Type B pancreatic cell (in vitro differentiated cells): Measurements from ENCODE around the gene MTMR2. TPM values are rescaled to one million over a fixed set of nuclear protein-coding genes. Genes with fewer than 3 reads are reported as not detected.

Experiments used
- DNase-seq: peaks from one replicate; pipeline ENCODE4 v3.0.0; 2021; ENCODE audit warnings: mixed read lengths; ENCODE audit not compliant: unreplicated experiment; ENCODE audit errors: extremely low spot score
- H3K27ac Mint-ChIP-seq: 2 replicates; pipeline ENCODE4 v1.8.0; 2021; ENCODE audit warnings: mild to moderate bottlenecking, mixed read lengths
- H3K27me3 Mint-ChIP-seq: 2 replicates; pipeline ENCODE4 v1.8.0; 2021; ENCODE audit warnings: mixed read lengths
- H3K36me3 Mint-ChIP-seq: 2 replicates; pipeline ENCODE4 v1.8.0; 2021; ENCODE audit warnings: mixed read lengths
- H3K4me1 Mint-ChIP-seq: one replicate; pipeline ENCODE4 v1.8.0; 2021; ENCODE audit warnings: mixed read lengths; ENCODE audit not compliant: unreplicated experiment
- H3K4me3 Mint-ChIP-seq: 2 replicates; pipeline ENCODE4 v1.8.0; 2021; ENCODE audit warnings: mild to moderate bottlenecking, mixed read lengths
- H3K9me3 Mint-ChIP-seq: 2 replicates; pipeline ENCODE4 v1.8.0; 2021; ENCODE audit warnings: mixed read lengths
- total RNA-seq: library from RNA; stranded (reverse); gene quantifications from 2 replicates; pipeline ENCODE4 v1.2.1, GENCODE V29; 2021; ENCODE audit warnings: low replicate concordance
- TF ChIP-seq, protein P1 (sequence below): fragments of 200-600 bp; sonication (generic); conservative IDR thresholded peaks from 2 replicates; pipeline ENCODE4 v1.5.0; 2021; ENCODE audit warnings: antibody characterized with exemption, mild to moderate bottlenecking

MTMR2 gene
- total RNA-seq, 1 donor from 2014 or later = 38.9 TPM

DNA sequence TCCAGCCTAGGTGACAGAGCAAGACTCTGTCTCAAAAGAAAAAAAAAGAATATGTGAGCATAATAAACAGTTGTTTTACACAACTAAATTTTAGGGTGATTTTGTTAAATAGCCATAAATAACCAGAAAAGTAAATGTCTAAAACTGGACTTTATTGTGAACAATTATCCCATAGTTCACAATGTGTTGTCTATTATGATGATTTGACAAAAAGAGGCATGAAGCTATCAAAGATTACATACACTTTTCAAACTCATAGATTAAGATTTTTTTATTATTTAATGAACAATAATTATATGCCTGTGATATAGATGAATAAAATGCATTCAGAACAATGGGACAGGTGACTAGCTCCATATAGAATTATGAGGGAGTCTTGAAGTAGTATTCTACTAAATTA is 27.0 kb upstream of the MTMR2 start:
- H3K36me3 Mint-ChIP-seq = no peaks in the 10 kb centered on the region
- TF ChIP-seq, protein P1, sequence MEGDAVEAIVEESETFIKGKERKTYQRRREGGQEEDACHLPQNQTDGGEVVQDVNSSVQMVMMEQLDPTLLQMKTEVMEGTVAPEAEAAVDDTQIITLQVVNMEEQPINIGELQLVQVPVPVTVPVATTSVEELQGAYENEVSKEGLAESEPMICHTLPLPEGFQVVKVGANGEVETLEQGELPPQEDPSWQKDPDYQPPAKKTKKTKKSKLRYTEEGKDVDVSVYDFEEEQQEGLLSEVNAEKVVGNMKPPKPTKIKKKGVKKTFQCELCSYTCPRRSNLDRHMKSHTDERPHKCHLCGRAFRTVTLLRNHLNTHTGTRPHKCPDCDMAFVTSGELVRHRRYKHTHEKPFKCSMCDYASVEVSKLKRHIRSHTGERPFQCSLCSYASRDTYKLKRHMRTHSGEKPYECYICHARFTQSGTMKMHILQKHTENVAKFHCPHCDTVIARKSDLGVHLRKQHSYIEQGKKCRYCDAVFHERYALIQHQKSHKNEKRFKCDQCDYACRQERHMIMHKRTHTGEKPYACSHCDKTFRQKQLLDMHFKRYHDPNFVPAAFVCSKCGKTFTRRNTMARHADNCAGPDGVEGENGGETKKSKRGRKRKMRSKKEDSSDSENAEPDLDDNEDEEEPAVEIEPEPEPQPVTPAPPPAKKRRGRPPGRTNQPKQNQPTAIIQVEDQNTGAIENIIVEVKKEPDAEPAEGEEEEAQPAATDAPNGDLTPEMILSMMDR = no peak

DNA sequence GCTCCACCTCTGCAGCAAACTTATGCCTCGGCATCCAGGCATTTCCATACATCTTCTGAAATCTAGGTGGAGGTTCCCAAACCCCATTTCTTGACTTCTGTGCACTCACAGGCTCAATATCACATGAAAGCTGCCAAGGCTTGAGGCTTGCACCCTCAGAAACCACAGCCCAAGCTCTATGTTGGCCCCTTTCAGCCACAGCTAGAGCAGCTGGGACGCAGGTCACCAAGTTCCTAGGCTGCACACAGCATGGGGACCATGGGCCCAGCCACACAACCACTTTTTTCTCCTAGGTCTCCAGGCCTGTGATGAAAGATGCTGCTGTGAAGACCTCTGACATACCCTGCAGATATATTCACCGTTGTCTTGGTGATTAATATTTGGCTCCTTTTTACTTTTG is 24.7 kb upstream of the MTMR2 start:
- no peak overlapping the region for H3K4me3 Mint-ChIP-seq
- TF ChIP-seq, protein P1 = no peak

More for the DNA sequence above, 27.0 kb upstream of the MTMR2 start:
- H3K27ac Mint-ChIP-seq = no peak overlapping the region
- H3K4me3 Mint-ChIP-seq = no peak overlapping the region
- no peaks in the 10 kb centered on the region for H3K27me3 Mint-ChIP-seq
- no peaks in the 10 kb centered on the region for H3K4me1 Mint-ChIP-seq
- H3K9me3 Mint-ChIP-seq = peaks cover 12% of the 10 kb centered on the region
- DNase-seq = no peak

DNA sequence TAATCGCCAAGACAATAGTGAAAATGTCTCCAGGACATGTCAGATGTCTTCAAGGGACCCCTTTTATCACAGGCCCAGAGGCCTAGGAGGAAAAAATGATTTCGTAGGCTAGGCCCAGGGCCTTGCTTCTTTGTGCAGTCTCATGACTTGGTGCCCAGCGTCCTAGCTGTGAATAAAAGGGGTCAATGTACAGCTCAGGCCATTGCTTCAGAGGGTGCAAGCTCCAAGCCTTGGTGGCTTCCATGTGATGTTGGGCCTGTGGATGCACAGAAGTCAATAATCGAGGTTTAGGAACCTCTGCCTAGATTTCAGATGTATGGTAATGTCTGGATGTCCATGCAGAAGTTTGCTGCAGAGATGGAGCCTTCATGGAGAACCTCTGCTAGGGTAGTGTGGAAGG is 20.7 kb upstream of the MTMR2 start:
- Mint-ChIP-seq H3K4me3 (no peak overlapping the region), H3K4me1 (no peaks in the 10 kb centered on the region), H3K27ac (no peak overlapping the region), H3K36me3 (no peaks in the 10 kb centered on the region), H3K27me3 (no peaks in the 10 kb centered on the region), H3K9me3 (peaks cover 17% of the 10 kb centered on the region)
- no peak for DNase-seq
- TF ChIP-seq, protein P1 = no peak

More for the DNA sequence above, 24.7 kb upstream of the MTMR2 start:
- H3K9me3 Mint-ChIP-seq = peaks cover 12% of the 10 kb centered on the region
- no peaks in the 10 kb centered on the region for H3K36me3 Mint-ChIP-seq
- no peak for DNase-seq
- H3K27me3 Mint-ChIP-seq = no peaks in the 10 kb centered on the region
- H3K4me1 Mint-ChIP-seq = no peaks in the 10 kb centered on the region
- no peak overlapping the region for H3K27ac Mint-ChIP-seq

DNA sequence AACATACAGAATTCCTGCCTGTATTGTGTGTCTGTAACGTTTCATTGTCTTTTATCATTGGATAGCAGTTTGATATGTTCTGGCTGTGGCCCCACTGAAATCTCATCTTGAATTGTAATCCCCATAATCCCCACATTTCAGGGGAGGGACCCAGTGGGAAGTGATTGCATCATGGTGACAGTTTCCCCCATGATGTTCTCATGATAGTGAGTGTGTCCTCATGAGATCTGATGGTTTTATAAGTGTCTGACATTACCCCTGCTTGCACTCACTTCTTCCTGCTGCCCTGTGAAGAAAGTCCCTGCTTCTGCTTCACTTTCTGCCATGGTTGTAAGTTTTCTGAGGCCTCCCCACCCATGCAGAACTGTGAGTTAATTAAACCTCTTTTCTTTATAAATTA is 19.6 kb upstream of the MTMR2 start:
- no peaks in the 10 kb centered on the region for H3K4me1 Mint-ChIP-seq
- no peaks in the 10 kb centered on the region for H3K27me3 Mint-ChIP-seq
- H3K4me3 Mint-ChIP-seq = no peak overlapping the region
- no peaks in the 10 kb centered on the region for H3K36me3 Mint-ChIP-seq
- H3K27ac Mint-ChIP-seq = no peak overlapping the region
- H3K9me3 Mint-ChIP-seq = peaks cover 12% of the 10 kb centered on the region
- no peak for DNase-seq
- TF ChIP-seq, protein P1 = no peak

DNA sequence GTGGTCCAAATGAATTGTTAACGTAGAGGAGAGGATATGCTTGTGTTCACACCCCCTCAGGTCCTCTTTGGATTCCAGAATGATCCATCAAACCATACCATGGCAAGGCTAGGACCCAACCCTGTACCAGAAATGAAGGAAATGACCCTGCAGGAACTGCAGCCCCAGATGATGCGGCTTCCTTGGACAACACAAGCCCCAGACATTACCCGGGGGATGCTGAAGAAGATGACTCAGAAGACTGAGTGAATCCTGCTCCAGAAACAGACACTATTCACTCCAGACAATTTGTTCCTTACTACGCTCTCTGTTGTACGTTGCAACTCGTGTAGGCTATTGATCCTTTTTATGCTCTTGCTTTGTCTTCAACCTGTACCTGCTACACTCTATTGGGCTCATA is 15.2 kb upstream of the MTMR2 start:
- Mint-ChIP-seq H3K36me3 (no peaks in the 10 kb centered on the region), H3K27me3 (no peaks in the 10 kb centered on the region), H3K27ac (no peak overlapping the region), H3K4me1 (no peaks in the 10 kb centered on the region), H3K4me3 (no peak overlapping the region), H3K9me3 (peaks cover 10% of the 10 kb centered on the region)
- no peak for DNase-seq
- TF ChIP-seq, protein P1 = no peak

DNA sequence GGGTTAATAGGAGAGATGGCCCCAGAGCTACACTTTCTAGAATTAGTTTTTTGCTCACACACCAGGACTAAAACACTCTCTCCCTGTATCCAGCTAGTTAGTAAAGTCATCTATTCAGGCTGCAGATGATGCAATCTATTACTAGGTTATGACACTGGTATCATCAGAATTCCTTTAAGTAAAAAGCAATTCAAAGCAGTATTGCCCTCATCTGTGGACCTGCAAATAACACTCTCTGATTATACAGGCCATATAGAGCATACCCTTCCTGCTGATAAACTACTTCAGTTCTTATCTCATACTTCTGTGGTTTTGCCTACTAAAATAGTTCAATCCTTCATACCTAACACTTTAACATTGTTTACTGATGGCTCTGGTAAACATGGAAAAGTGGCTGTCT is 13.5 kb upstream of the MTMR2 start:
- no peaks in the 10 kb centered on the region for H3K27me3 Mint-ChIP-seq
- no peaks in the 10 kb centered on the region for H3K36me3 Mint-ChIP-seq
- H3K9me3 Mint-ChIP-seq = peaks cover 8% of the 10 kb centered on the region
- no peaks in the 10 kb centered on the region for H3K4me1 Mint-ChIP-seq
- TF ChIP-seq, protein P1 = no peak
- no peak for DNase-seq
- no peak overlapping the region for H3K4me3 Mint-ChIP-seq
- H3K27ac Mint-ChIP-seq = no peak overlapping the region
